ENCODE data around the gene CCNJ.
A peak's percentile ranks its signal among the peaks of the same experiment; 100 is the strongest.
"Not testable (repeated sequence)": the region's sequence is repeated elsewhere in the genome, so short reads cannot be mapped to it uniquely, and the experiment has no call there.

The CCNJ gene

GRCh38 chr10:96043033-96043892, at the start of gene CCNJ:
TSS of gene CCNJ (plus strand) at chr10:96043583. CDS start at chr10:96044394, 811 bp downstream.
- peak; percentile 62 for DNase-seq (ENCODE audit: low read depth, low spot score)

- DNase-seq (ENCODE audit: low read depth, low spot score), result not testable (repeated sequence)
These were observed 49.0 kb upstream of the CCNJ start for GRCh38 chr10:95994376-95994775.

- no peak for DNase-seq (ENCODE audit: low read depth, low spot score)
These were observed 45.1 kb upstream of the CCNJ start for GRCh38 chr10:95998255-95998784.

GRCh38 chr10:96013956-96014355, 29.4 kb upstream of the CCNJ start:
- no peak for DNase-seq (ENCODE audit: low read depth, low spot score)

- no peak for DNase-seq (ENCODE audit: low read depth, low spot score)
These were observed 28.8 kb upstream of the CCNJ start for GRCh38 chr10:96014473-96015102.

- DNase-seq (ENCODE audit: low read depth, low spot score), result no peak
These were observed 26.1 kb upstream of the CCNJ start for GRCh38 chr10:96017191-96017687.

- DNase-seq (ENCODE audit: low read depth, low spot score), result no peak
These were observed 22.1 kb upstream of the CCNJ start for GRCh38 chr10:96021332-96021731.

- DNase-seq (ENCODE audit: low read depth, low spot score), result no peak
These were observed 20.6 kb upstream of the CCNJ start for GRCh38 chr10:96022739-96023138.

- DNase-seq (ENCODE audit: low read depth, low spot score), result no peak
These were observed 20.2 kb upstream of the CCNJ start for GRCh38 chr10:96023168-96023567.

GRCh38 chr10:96025566-96025965, 17.8 kb upstream of the CCNJ start:
- DNase-seq (ENCODE audit: low read depth, low spot score), result no peak

- no peak for DNase-seq (ENCODE audit: low read depth, low spot score)
These were observed 8.8 kb upstream of the CCNJ start for GRCh38 chr10:96034625-96035024.

- DNase-seq (ENCODE audit: low read depth, low spot score), result no peak
These were observed 4.7 kb upstream of the CCNJ start for GRCh38 chr10:96038476-96039387.

- no peak for DNase-seq (ENCODE audit: low read depth, low spot score)
These were observed 2.2 kb upstream of the CCNJ start for GRCh38 chr10:96041146-96041545.

- no peak for DNase-seq (ENCODE audit: low read depth, low spot score)
These were observed 721 bp downstream of the CCNJ start for GRCh38 chr10:96043893-96044715.

GRCh38 chr10:96044736-96045135, 1.4 kb downstream of the CCNJ start:
- DNase-seq (ENCODE audit: low read depth, low spot score), result no peak

- no peak for DNase-seq (ENCODE audit: low read depth, low spot score)
These were observed 3.2 kb downstream of the CCNJ start for GRCh38 chr10:96046546-96046945.

- no peak for DNase-seq (ENCODE audit: low read depth, low spot score)
These were observed 3.7 kb downstream of the CCNJ start for GRCh38 chr10:96047004-96047649.

GRCh38 chr10:96047925-96048324, 4.5 kb downstream of the CCNJ start:
- not testable (repeated sequence) for DNase-seq (ENCODE audit: low read depth, low spot score)

- no peak for DNase-seq (ENCODE audit: low read depth, low spot score)
These were observed 6.0 kb downstream of the CCNJ start for GRCh38 chr10:96049340-96049739.

GRCh38 chr10:96053985-96054384, 10.6 kb downstream of the CCNJ start:
- no peak for DNase-seq (ENCODE audit: low read depth, low spot score)

Measured in activated naive CD8-positive, alpha-beta T cell treated with anti-CD3 and anti-CD28 coated beads, Interleukin-2, amount 50 U/mL, for 16 hours (primary cell).